Mesenteric fat pad (tissue), 1 donor: Measurements from ENCODE around the gene VAC14. TPM values are rescaled to one million over a fixed set of nuclear protein-coding genes. Genes with fewer than 3 reads are reported as not detected.
A peak's percentile ranks its signal among the peaks of the same experiment; 100 is the strongest.

Source experiments
- DNase-seq: peaks from one replicate; pipeline ENCODE4 v3.0.0-alpha.2; 2020; ENCODE audit warnings: low spot score
- total RNA-seq: library from RNA; stranded (reverse); fragmentation: NEBNext Ultra II Directional; extraction: Animal tissue kit (Norgen Biotek cat#: 25700); gene quantifications from one replicate; pipeline ENCODE4 v1.2.1, GENCODE V29; 2021
- donor health status: DM: yes; HTN: yes; CAD: no.

The VAC14 gene
- total RNA-seq, 1 donor from 2014 or later = 37.6 TPM

GRCh38 chr16:70648606-70649005 is 152.4 kb downstream of the VAC14 start:
- DNase-seq = peak; percentile 62

- peak; percentile 71 for DNase-seq
Measured at GRCh38 chr16:70647441-70648359, 153.3 kb downstream of the VAC14 start.

GRCh38 chr16:70646260-70647241 is 154.4 kb downstream of the VAC14 start, which contains the start of gene IL34:
Gene IL34 (plus strand): TSS chr16:70646559. CDS start chr16:70646948, 389 bp downstream.
- peak; percentile 81 for DNase-seq

- DNase-seq = peak; percentile 59
Measured at GRCh38 chr16:70644763-70645597, 156.0 kb downstream of the VAC14 start.

GRCh38 chr16:70643264-70643663 is 157.7 kb downstream of the VAC14 start:
- DNase-seq = peak; percentile 60

- DNase-seq = no peak
Measured at GRCh38 chr16:70642633-70643032, 158.3 kb downstream of the VAC14 start.

GRCh38 chr16:70638814-70639792 is 161.9 kb downstream of the VAC14 start:
- no peak for DNase-seq

Other genes starting within 250 kb of the VAC14 start
- 2.4 TPM for gene IL34, start 154.6 kb downstream of the VAC14 start, total RNA-seq
- gene MTSS2, start 115.1 kb downstream of the VAC14 start, total RNA-seq = 50.3 TPM